HEK293 (cell line): ENCODE data around the gene MIEF2.

Experiments used
- CTCF ChIA-PET: fragments of 350-600 bp; formaldehyde crosslinking; extraction: SDS; loops from one replicate; lab custom pipeline; 2021; ENCODE audit warnings: antibody characterized with exemption; lab: Yijun Ruan, JAX
- POLR2A ChIA-PET: fragments of 300-600 bp; formaldehyde crosslinking; extraction: SDS; loops from one replicate; lab custom pipeline; 2020; ENCODE audit warnings: antibody characterized with exemption, inconsistent platforms; lab: Yijun Ruan, JAX
- H3K27ac ChIP-seq: fragments of 200-500 bp; sonication (Bioruptor generic); 2 replicates; pipeline ENCODE4 v1.5.1; 2014; ENCODE audit warnings: low read depth, low read length, control low read depth, inconsistent platforms; ENCODE audit errors: extremely low read depth
- H3K36me3 ChIP-seq, 2 experiments: fragments of 200-500 bp in 1 of 2; sonication (Bioruptor generic) in 1 of 2; 1 replicate in 1 of 2; 2 replicates in 1 of 2; pipeline ENCODE4 v1.5.1; 2014 to 2017; ENCODE audit warnings: inconsistent platforms in 2 of 2, low read length in 2 of 2; ENCODE audit not compliant: control insufficient read depth in 2 of 2, insufficient read depth in 1 of 2
- H3K4me1 ChIP-seq: fragments of 200-500 bp; sonication (Bioruptor generic); 2 replicates; pipeline ENCODE4 v1.5.1; 2014; ENCODE audit warnings: mild to moderate bottlenecking, low read length, inconsistent platforms; ENCODE audit not compliant: control insufficient read depth, insufficient read depth
- H3K4me3 ChIP-seq: 2 replicates; pipeline ENCODE4 v1.5.1; 2011; ENCODE audit warnings: low read depth, mild to moderate bottlenecking, control low read depth, low read length, moderate library complexity
- H3K9me3 ChIP-seq: fragments of 200-500 bp; sonication (Bioruptor generic); 2 replicates; pipeline ENCODE4 v1.5.1; 2014; ENCODE audit warnings: low read depth, low read length, inconsistent platforms; ENCODE audit not compliant: control insufficient read depth, insufficient read depth
- GLIS1 ChIP-seq: fragments of 450-650 bp; formaldehyde crosslinking; IDR thresholded peaks from 2 replicates; pipeline ENCODE4 v1.5.1; 2016; ENCODE audit warnings: missing biosample characterization, missing genetic modification characterization
- GLIS2 ChIP-seq: fragments of 450-650 bp; formaldehyde crosslinking; IDR thresholded peaks from 2 replicates; pipeline ENCODE4 v1.5.1; 2016; ENCODE audit warnings: missing biosample characterization, missing genetic modification characterization
- OSR2 ChIP-seq: fragments of 450-650 bp; formaldehyde crosslinking; IDR thresholded peaks from 2 replicates; pipeline ENCODE4 v1.5.1; 2016; ENCODE audit warnings: missing biosample characterization, missing genetic modification characterization
- SALL2 ChIP-seq: fragments of 450-650 bp; formaldehyde crosslinking; IDR thresholded peaks from 2 replicates; pipeline ENCODE4 v1.5.0; 2017; ENCODE audit warnings: missing biosample characterization, mild to moderate bottlenecking, missing genetic modification characterization, borderline replicate concordance
- SETDB1 ChIP-seq: IDR thresholded peaks from one replicate; pipeline ENCODE4 v1.6.1; 2017; ENCODE audit warnings: mild to moderate bottlenecking, low read length, moderate library complexity, mixed read lengths; ENCODE audit not compliant: insufficient read length
- SP7 ChIP-seq: fragments of 450-650 bp; formaldehyde crosslinking; IDR thresholded peaks from 2 replicates; pipeline ENCODE4 v1.5.1; 2016; ENCODE audit warnings: missing biosample characterization, missing genetic modification characterization
- ZBTB17 ChIP-seq: fragments of 450-650 bp; formaldehyde crosslinking; IDR thresholded peaks from 2 replicates; pipeline ENCODE4 v1.5.1; 2016; ENCODE audit warnings: missing biosample characterization, missing genetic modification characterization
- ZBTB21 ChIP-seq: fragments of 450-650 bp; formaldehyde crosslinking; IDR thresholded peaks from 2 replicates; pipeline ENCODE4 v1.5.1; 2017; ENCODE audit warnings: missing biosample characterization, missing genetic modification characterization
- ZFP37 ChIP-seq: fragments of 450-650 bp; formaldehyde crosslinking; IDR thresholded peaks from 2 replicates; pipeline ENCODE4 v1.5.1; 2016; ENCODE audit warnings: missing biosample characterization, missing genetic modification characterization
- ZFP69B ChIP-seq: fragments of 450-650 bp; formaldehyde crosslinking; IDR thresholded peaks from 2 replicates; pipeline ENCODE4 v1.5.1; 2016; ENCODE audit warnings: missing biosample characterization, missing genetic modification characterization
- ZNF132 ChIP-seq: fragments of 450-650 bp; formaldehyde crosslinking; IDR thresholded peaks from 2 replicates; pipeline ENCODE4 v1.5.1; 2017; ENCODE audit warnings: missing biosample characterization, missing genetic modification characterization, borderline replicate concordance
- ZNF146 ChIP-seq: fragments of 450-650 bp; formaldehyde crosslinking; IDR thresholded peaks from 2 replicates; pipeline ENCODE4 v1.5.1; 2016; ENCODE audit warnings: missing biosample characterization, missing genetic modification characterization
- ZNF2 ChIP-seq: fragments of 450-650 bp; formaldehyde crosslinking; IDR thresholded peaks from 2 replicates; pipeline ENCODE4 v1.5.1; 2016; ENCODE audit warnings: missing biosample characterization, missing genetic modification characterization
- ZNF248 ChIP-seq: fragments of 450-650 bp; formaldehyde crosslinking; IDR thresholded peaks from 2 replicates; pipeline ENCODE4 v1.5.1; 2017; ENCODE audit warnings: missing biosample characterization, missing genetic modification characterization
- ZNF302 ChIP-seq: fragments of 450-650 bp; formaldehyde crosslinking; IDR thresholded peaks from 2 replicates; pipeline ENCODE4 v1.5.1; 2016; ENCODE audit warnings: missing biosample characterization, missing genetic modification characterization, low read depth
- ZNF350 ChIP-seq: fragments of 450-650 bp; formaldehyde crosslinking; IDR thresholded peaks from 2 replicates; pipeline ENCODE4 v1.5.0; 2017; ENCODE audit warnings: missing biosample characterization, mild to moderate bottlenecking, missing genetic modification characterization
- ZNF544 ChIP-seq: fragments of 450-650 bp; formaldehyde crosslinking; IDR thresholded peaks from 2 replicates; pipeline ENCODE4 v1.5.0; 2017; ENCODE audit warnings: missing biosample characterization, missing genetic modification characterization
- ZNF571 ChIP-seq: fragments of 450-650 bp; formaldehyde crosslinking; IDR thresholded peaks from 2 replicates; pipeline ENCODE4 v1.5.0; 2017; ENCODE audit warnings: missing biosample characterization, missing genetic modification characterization
- ZNF624 ChIP-seq: fragments of 450-650 bp; formaldehyde crosslinking; IDR thresholded peaks from 2 replicates; pipeline ENCODE4 v1.5.1; 2017; ENCODE audit warnings: missing biosample characterization, missing genetic modification characterization
- ZNF654 ChIP-seq: fragments of 450-650 bp; formaldehyde crosslinking; IDR thresholded peaks from 2 replicates; pipeline ENCODE4 v1.5.1; 2016; ENCODE audit warnings: low read depth, missing biosample characterization, missing genetic modification characterization
- ZNF660 ChIP-seq: fragments of 450-650 bp; IDR thresholded peaks from 2 replicates; pipeline ENCODE4 v1.5.1; 2018; ENCODE audit warnings: missing biosample characterization, mild to moderate bottlenecking, missing genetic modification characterization
- ZNF830 ChIP-seq: fragments of 450-650 bp; IDR thresholded peaks from 2 replicates; pipeline ENCODE4 v1.5.0; 2018; ENCODE audit warnings: missing biosample characterization, missing genetic modification characterization, low read depth, mild to moderate bottlenecking, moderate library complexity
- ZXDB ChIP-seq: fragments of 450-650 bp; formaldehyde crosslinking; IDR thresholded peaks from 2 replicates; pipeline ENCODE4 v1.5.1; 2016; ENCODE audit warnings: missing biosample characterization, missing genetic modification characterization
- TF ChIP-seq, protein P1 (sequence below): fragments of 450-650 bp; formaldehyde crosslinking; IDR thresholded peaks from 2 replicates; pipeline ENCODE4 v1.5.1; 2016; ENCODE audit warnings: missing biosample characterization, missing genetic modification characterization
- TF ChIP-seq, protein P2 (sequence below): fragments of 450-650 bp; formaldehyde crosslinking; IDR thresholded peaks from 2 replicates; pipeline ENCODE4 v1.5.1; 2016; ENCODE audit warnings: missing biosample characterization, missing genetic modification characterization
- TF ChIP-seq, protein P3 (sequence below): fragments of 450-650 bp; formaldehyde crosslinking; IDR thresholded peaks from 2 replicates; pipeline ENCODE4 v1.5.1; 2016; ENCODE audit warnings: missing biosample characterization, missing genetic modification characterization
- TF ChIP-seq, protein P4 (sequence below): fragments of 450-650 bp; formaldehyde crosslinking; IDR thresholded peaks from 2 replicates; pipeline ENCODE4 v1.5.1; 2016; ENCODE audit warnings: missing biosample characterization, missing genetic modification characterization
- TF ChIP-seq, protein P5 (sequence below): fragments of 450-650 bp; formaldehyde crosslinking; IDR thresholded peaks from 2 replicates; pipeline ENCODE4 v1.5.1; 2016; ENCODE audit warnings: missing biosample characterization, missing genetic modification characterization
- TF ChIP-seq, protein P6 (sequence below): fragments of 450-650 bp; formaldehyde crosslinking; optimal IDR thresholded peaks from 2 replicates; pipeline ENCODE3; 2016; ENCODE audit warnings: missing biosample characterization, mild to moderate bottlenecking, missing genetic modification characterization

MIEF2 gene

DNA sequence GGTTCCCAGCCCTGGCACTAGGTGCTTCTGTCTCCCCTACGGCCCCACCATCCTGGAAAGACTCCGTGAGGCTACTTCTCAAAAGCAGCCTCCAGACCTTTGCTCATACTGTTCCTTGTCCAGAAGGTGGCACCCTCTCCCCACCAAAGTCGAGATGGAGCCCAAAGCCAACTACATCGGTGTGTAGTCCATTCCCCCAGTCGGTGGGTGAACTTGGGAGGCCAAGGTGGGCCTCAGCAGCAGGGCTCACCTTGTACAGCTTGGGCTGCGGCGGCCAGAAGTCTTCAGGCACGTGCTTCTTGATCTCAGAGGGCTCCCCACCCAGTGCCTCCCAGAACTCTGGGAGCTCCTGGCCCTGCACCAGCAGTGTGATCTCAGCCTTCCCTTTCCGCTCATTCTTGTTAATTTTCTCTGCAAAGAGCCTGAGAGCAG lies 12.1 kb upstream of the MIEF2 start (continued):
- TF ChIP-seq, protein P1, sequence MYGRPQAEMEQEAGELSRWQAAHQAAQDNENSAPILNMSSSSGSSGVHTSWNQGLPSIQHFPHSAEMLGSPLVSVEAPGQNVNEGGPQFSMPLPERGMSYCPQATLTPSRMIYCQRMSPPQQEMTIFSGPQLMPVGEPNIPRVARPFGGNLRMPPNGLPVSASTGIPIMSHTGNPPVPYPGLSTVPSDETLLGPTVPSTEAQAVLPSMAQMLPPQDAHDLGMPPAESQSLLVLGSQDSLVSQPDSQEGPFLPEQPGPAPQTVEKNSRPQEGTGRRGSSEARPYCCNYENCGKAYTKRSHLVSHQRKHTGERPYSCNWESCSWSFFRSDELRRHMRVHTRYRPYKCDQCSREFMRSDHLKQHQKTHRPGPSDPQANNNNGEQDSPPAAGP (tag by site-specific recombination), result peak; percentile 42; the same call in 1 of the 2 replicates
- TF ChIP-seq, protein P2, sequence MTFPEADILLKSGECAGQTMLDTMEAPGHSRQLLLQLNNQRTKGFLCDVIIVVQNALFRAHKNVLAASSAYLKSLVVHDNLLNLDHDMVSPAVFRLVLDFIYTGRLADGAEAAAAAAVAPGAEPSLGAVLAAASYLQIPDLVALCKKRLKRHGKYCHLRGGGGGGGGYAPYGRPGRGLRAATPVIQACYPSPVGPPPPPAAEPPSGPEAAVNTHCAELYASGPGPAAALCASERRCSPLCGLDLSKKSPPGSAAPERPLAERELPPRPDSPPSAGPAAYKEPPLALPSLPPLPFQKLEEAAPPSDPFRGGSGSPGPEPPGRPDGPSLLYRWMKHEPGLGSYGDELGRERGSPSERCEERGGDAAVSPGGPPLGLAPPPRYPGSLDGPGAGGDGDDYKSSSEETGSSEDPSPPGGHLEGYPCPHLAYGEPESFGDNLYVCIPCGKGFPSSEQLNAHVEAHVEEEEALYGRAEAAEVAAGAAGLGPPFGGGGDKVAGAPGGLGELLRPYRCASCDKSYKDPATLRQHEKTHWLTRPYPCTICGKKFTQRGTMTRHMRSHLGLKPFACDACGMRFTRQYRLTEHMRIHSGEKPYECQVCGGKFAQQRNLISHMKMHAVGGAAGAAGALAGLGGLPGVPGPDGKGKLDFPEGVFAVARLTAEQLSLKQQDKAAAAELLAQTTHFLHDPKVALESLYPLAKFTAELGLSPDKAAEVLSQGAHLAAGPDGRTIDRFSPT (tag by site-specific recombination), result no peak
- no peak for TF ChIP-seq ZNF132 (tag by site-specific recombination)
- peak; percentile 44; the same call in 1 of the 2 replicates for TF ChIP-seq ZBTB17
- TF ChIP-seq SALL2 (tag by site-specific recombination), result no peak
- TF ChIP-seq ZNF660 (tag by site-specific recombination), result peak; percentile 21; the same call in 1 of the 2 replicates
- TF ChIP-seq ZFP69B, result peak; percentile 21; the same call in 1 of the 2 replicates
- no peak for TF ChIP-seq ZNF830 (tag by site-specific recombination)
- TF ChIP-seq ZNF654 (tag by site-specific recombination), result peak; percentile 98
- TF ChIP-seq ZNF2 (tag by site-specific recombination), result peak; percentile 32; the same call in 1 of the 2 replicates
- TF ChIP-seq, protein P3, sequence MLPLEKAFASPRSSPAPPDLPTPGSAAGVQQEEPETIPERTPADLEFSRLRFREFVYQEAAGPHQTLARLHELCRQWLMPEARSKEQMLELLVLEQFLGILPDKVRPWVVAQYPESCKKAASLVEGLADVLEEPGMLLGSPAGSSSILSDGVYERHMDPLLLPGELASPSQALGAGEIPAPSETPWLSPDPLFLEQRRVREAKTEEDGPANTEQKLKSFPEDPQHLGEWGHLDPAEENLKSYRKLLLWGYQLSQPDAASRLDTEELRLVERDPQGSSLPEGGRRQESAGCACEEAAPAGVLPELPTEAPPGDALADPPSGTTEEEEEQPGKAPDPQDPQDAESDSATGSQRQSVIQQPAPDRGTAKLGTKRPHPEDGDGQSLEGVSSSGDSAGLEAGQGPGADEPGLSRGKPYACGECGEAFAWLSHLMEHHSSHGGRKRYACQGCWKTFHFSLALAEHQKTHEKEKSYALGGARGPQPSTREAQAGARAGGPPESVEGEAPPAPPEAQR (tag by site-specific recombination), result no peak
- TF ChIP-seq, protein P4, sequence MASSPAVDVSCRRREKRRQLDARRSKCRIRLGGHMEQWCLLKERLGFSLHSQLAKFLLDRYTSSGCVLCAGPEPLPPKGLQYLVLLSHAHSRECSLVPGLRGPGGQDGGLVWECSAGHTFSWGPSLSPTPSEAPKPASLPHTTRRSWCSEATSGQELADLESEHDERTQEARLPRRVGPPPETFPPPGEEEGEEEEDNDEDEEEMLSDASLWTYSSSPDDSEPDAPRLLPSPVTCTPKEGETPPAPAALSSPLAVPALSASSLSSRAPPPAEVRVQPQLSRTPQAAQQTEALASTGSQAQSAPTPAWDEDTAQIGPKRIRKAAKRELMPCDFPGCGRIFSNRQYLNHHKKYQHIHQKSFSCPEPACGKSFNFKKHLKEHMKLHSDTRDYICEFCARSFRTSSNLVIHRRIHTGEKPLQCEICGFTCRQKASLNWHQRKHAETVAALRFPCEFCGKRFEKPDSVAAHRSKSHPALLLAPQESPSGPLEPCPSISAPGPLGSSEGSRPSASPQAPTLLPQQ (tag by site-specific recombination), result peak; percentile 15; the same call in 1 of the 2 replicates
- no peak for TF ChIP-seq ZNF571
- no peak for TF ChIP-seq ZNF302
- no peak for TF ChIP-seq ZFP37 (tag by site-specific recombination)
- TF ChIP-seq ZNF146 (tag by site-specific recombination), result no peak
- no peak for TF ChIP-seq OSR2 (tag by site-specific recombination)
- TF ChIP-seq, protein P5, sequence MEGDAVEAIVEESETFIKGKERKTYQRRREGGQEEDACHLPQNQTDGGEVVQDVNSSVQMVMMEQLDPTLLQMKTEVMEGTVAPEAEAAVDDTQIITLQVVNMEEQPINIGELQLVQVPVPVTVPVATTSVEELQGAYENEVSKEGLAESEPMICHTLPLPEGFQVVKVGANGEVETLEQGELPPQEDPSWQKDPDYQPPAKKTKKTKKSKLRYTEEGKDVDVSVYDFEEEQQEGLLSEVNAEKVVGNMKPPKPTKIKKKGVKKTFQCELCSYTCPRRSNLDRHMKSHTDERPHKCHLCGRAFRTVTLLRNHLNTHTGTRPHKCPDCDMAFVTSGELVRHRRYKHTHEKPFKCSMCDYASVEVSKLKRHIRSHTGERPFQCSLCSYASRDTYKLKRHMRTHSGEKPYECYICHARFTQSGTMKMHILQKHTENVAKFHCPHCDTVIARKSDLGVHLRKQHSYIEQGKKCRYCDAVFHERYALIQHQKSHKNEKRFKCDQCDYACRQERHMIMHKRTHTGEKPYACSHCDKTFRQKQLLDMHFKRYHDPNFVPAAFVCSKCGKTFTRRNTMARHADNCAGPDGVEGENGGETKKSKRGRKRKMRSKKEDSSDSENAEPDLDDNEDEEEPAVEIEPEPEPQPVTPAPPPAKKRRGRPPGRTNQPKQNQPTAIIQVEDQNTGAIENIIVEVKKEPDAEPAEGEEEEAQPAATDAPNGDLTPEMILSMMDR, result peak; percentile 68

DNA sequence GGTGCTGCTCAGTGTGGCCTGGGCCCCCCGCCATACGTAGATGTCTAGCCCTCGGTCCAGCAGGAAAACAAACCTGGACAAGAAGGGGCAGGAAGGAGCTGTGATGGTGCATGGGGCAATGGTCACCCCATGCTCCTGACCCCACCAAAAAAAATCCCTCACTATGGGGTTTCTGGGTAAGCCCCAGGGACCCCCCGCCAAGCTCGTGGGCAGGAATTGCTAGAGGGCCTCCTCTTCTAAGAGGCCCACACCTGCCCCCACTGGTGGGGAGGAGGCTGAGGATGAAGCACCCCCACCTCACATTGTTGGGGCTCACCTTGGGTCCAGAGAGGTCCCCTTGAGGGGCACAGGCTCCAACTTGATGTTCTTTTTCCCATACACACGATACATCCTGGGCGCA lies 11.7 kb upstream of the MIEF2 start:
- no peak overlapping the region for H3K4me3 ChIP-seq
- H3K36me3 ChIP-seq, result peaks cover 10 to 90% of the 10 kb centered on the region in 2 experiments; a peak in 2 of 3 replicates
- TF ChIP-seq ZNF248 (tag by site-specific recombination) (no peak), SETDB1 (no peak), ZXDB (tag by site-specific recombination) (no peak), ZNF624 (tag by site-specific recombination) (no peak), GLIS1 (tag by site-specific recombination) (peak; percentile 61), SP7 (no peak), GLIS2 (tag by site-specific recombination) (peak; percentile 65), ZNF544 (tag by site-specific recombination) (no peak), ZNF350 (tag by site-specific recombination) (no peak), ZNF2 (tag by site-specific recombination) (no peak), ZBTB21 (tag by site-specific recombination) (no peak)
- TF ChIP-seq, protein P6, sequence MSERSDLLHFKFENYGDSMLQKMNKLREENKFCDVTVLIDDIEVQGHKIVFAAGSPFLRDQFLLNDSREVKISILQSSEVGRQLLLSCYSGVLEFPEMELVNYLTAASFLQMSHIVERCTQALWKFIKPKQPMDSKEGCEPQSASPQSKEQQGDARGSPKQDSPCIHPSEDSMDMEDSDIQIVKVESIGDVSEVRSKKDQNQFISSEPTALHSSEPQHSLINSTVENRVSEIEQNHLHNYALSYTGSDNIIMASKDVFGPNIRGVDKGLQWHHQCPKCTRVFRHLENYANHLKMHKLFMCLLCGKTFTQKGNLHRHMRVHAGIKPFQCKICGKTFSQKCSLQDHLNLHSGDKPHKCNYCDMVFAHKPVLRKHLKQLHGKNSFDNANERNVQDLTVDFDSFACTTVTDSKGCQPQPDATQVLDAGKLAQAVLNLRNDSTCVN, result no peak
- no peak overlapping the region for H3K27ac ChIP-seq
- CTCF ChIA-PET, result interaction anchor here (0.6 to 1.3 kb wide), 8 partner anchors 16 to 710 kb away, joined by 3 to 5 read pairs (median 3); no protein-coding TSS in a partner anchor
- POLR2A ChIA-PET, result interaction anchor here (1.7 to 3.7 kb wide), 3 partner anchors 9 to 16 kb away, joined by 4 to 12 read pairs (median 9); partner anchors contain the start of gene MIEF2
- H3K9me3 ChIP-seq, result no peaks in the 10 kb centered on the region
- no peaks in the 10 kb centered on the region for H3K4me1 ChIP-seq
